Transverse colon (tissue), 4 donors: ENCODE results near the gene MMP23B. TPM values are rescaled to one million over a fixed set of nuclear protein-coding genes. Genes with fewer than 3 reads are reported as not detected.

Experiments used
- DNase-seq: peaks from one replicate; pipeline ENCODE4 v3.0.0-alpha.2; 2019
- H3K27ac ChIP-seq, 4 donors: fragments of 200-600 bp; sonication (generic); 2 replicates each; pipeline ENCODE4 v1.5.1; 2016 to 2018; ENCODE audit warnings: inconsistent platforms in 4 of 4
- H3K27me3 ChIP-seq: fragments of 200-600 bp; sonication (generic); 2 replicates; pipeline ENCODE4 v1.5.1; 2017; ENCODE audit warnings: inconsistent platforms
- H3K36me3 ChIP-seq, 4 donors: fragments of 200-600 bp; sonication (generic); 2 replicates each; pipeline ENCODE4 v1.5.1; 2017 to 2019; ENCODE audit warnings: inconsistent platforms in 4 of 4
- H3K4me1 ChIP-seq, 4 donors: fragments of 200-600 bp; sonication (generic); 2 replicates each; pipeline ENCODE4 v1.5.1; 2017 to 2020; ENCODE audit warnings: inconsistent platforms in 4 of 4
- H3K4me3 ChIP-seq, 4 donors: fragments of 200-600 bp; sonication (generic); 1 replicate in 1 of 4; 2 replicates in 3 of 4; pipeline versions ENCODE4 v1.5.1 to v1.6.1; 2017 to 2019; ENCODE audit warnings: inconsistent platforms in 4 of 4
- H3K9me3 ChIP-seq, 2 donors: fragments of 200-600 bp; sonication (generic); 2 replicates each; pipeline ENCODE4 v1.5.1; 2017 to 2019; ENCODE audit warnings: inconsistent platforms in 2 of 2
- CTCF ChIP-seq, 5 experiments: fragments of 200-600 bp in 3 of 5; fragments of 450-650 bp in 2 of 5; sonication (generic) in 3 of 5; IDR thresholded peaks; 1 replicate in 2 of 5; 2 replicates in 3 of 5; pipeline ENCODE4 v1.5.1; 2016 to 2017; ENCODE audit warnings: antibody characterized with exemption in 5 of 5, inconsistent platforms in 3 of 5, mild to moderate bottlenecking in 2 of 5, moderate library complexity in 1 of 5
- EP300 ChIP-seq: sonication (generic); formaldehyde crosslinking; IDR thresholded peaks from one replicate; pipeline ENCODE4 v1.6.1; 2017; ENCODE audit warnings: antibody characterized with exemption, low read depth
- POLR2A ChIP-seq: fragments of 450-650 bp; IDR thresholded peaks from one replicate; pipeline ENCODE4 v1.6.1; 2016; ENCODE audit warnings: antibody characterized with exemption, mild to moderate bottlenecking, moderate library complexity
- POLR2AphosphoS5 ChIP-seq, 3 donors: sonication (generic); formaldehyde crosslinking; IDR thresholded peaks; one replicate each; pipeline ENCODE4 v1.6.1; 2016; ENCODE audit warnings: antibody characterized with exemption in 3 of 3
- WGBS, 2 donors: methylation state at CpG; one replicate each; pipeline ENCODE4 v1.1.5; 2018; ENCODE audit warnings: low coverage in 1 of 2; 5-methylcytosine and 5-hydroxymethylcytosine counted together
- in situ Hi-C, 4 donors: fragments of 200-750 bp; cut with MboI; loops; one replicate each; pipeline versions ENCODE4 v1.15.0 to v1.15.1; 2017; ENCODE audit warnings: low sequenced_read_pairs in 3 of 4, low pct_ligation_motif_present in 1 of 4, low pct_unique_long_range_greater_than_20kb in 1 of 4
- intact Hi-C: fragments of 100-400 bp; cut with DNase I; formaldehyde crosslinking; loops from one replicate; pipeline ENCODE4 v1.15.1; 2023; ENCODE audit warnings: low total_unique reads
- total RNA-seq, 4 donors: library from RNA; depleted of rRNA; stranded (reverse); fragments of >200 nt; gene quantifications; one replicate each; pipeline ENCODE4 v1.1.0, GENCODE V29; 2016

MMP23B gene
- total RNA-seq, 4 donors from 2014 or later, result 4.9 to 58.9 (median 9.9) TPM

- peak overlapping the region; percentile 100 for H3K27ac ChIP-seq
- 0% methylated on average over 12 to 23 of the region's 23 CpGs for WGBS, 2 donors
- no peak for DNase-seq
Measured at GRCh38 chr1:1614954-1615255, 17.1 kb upstream of the MMP23B start.

GRCh38 chr1:1615256-1616044, 16.5 kb upstream of the MMP23B start, which contains the start of gene MIB2:
Gene MIB2 (plus strand): TSS chr1:1615500. CDS start chr1:1623453, 7,953 bp downstream.
- Histone ChIP-seq H3K27me3 (no peaks in the 10 kb centered on the region), H3K27ac (peak within 1 kb of the TSS; percentile 100), H3K4me1 (peaks cover 20 to 30% (median 28%) of the 10 kb centered on the region in 4 donors), H3K9me3 (no peaks in the 10 kb centered on the region), H3K4me3 (peak within 1 kb of the TSS; percentile 93 to 98 (median 94)), H3K36me3 (no peaks in the 10 kb centered on the region)
- 0% methylated on average over 53 of the region's 107 CpGs; no CpG with 5 or more reads in 1 of the 2 donors for WGBS, 2 donors
- in situ Hi-C loops, result no loop called here
- TF ChIP-seq POLR2A, result peak; percentile 88
- TF ChIP-seq POLR2AphosphoS5 (IDR thresholded peaks at IDR 0.05), result peak; percentile 45 to 85 (median 83)
- TF ChIP-seq CTCF (IDR thresholded peaks at IDR 0.05), result no peak
- no peak for TF ChIP-seq EP300
- intact Hi-C loops, result no loop called here
- peak; percentile 98 for DNase-seq

More at GRCh38 chr1:1614954-1615255, 17.1 kb upstream of the MMP23B start:
- Histone ChIP-seq H3K4me1 (peaks cover 20 to 30% (median 28%) of the 10 kb centered on the region in 4 donors), H3K9me3 (no peaks in the 10 kb centered on the region), H3K4me3 (peak overlapping the region; percentile 93 to 98 (median 94)), H3K27me3 (no peaks in the 10 kb centered on the region), H3K36me3 (no peaks in the 10 kb centered on the region)
- no peak for TF ChIP-seq POLR2A
- TF ChIP-seq POLR2AphosphoS5 (IDR thresholded peaks at IDR 0.05), result no peak
- no peak for TF ChIP-seq EP300
- no peak for TF ChIP-seq CTCF (IDR thresholded peaks at IDR 0.05)
- in situ Hi-C loops, result no loop called here
- intact Hi-C loops, result no loop called here

- intact Hi-C loops, result no loop called here
- in situ Hi-C loops, result no loop called here
- peak; percentile 69 for DNase-seq
- Histone ChIP-seq H3K36me3 (no peaks in the 10 kb centered on the region), H3K9me3 (no peaks in the 10 kb centered on the region), H3K27me3 (no peaks in the 10 kb centered on the region), H3K4me1 (peaks cover 20 to 30% (median 28%) of the 10 kb centered on the region in 4 donors), H3K4me3 (peak overlapping the region; percentile 49 to 98 (median 94)), H3K27ac (peak overlapping the region; percentile 100)
- 0 to 5% methylated on average over 5 to 68 of the region's 80 CpGs for WGBS, 2 donors
- no peak for TF ChIP-seq EP300
- no peak for TF ChIP-seq POLR2AphosphoS5 (IDR thresholded peaks at IDR 0.05)
- no peak for TF ChIP-seq POLR2A
- TF ChIP-seq CTCF (IDR thresholded peaks at IDR 0.05), result no peak
Measured at GRCh38 chr1:1616045-1616790, 15.8 kb upstream of the MMP23B start.

- Histone ChIP-seq H3K27me3 (no peaks in the 10 kb centered on the region), H3K9me3 (no peaks in the 10 kb centered on the region), H3K36me3 (no peaks in the 10 kb centered on the region), H3K27ac (peak overlapping the region in 1 of 4 donors; percentile 100), H3K4me3 (peak overlapping the region; percentile 49 to 98 (median 94)), H3K4me1 (peaks cover 20 to 30% (median 28%) of the 10 kb centered on the region in 4 donors)
- in situ Hi-C loops (no loop called here), intact Hi-C loops (no loop called here)
- TF ChIP-seq POLR2A (peak; percentile 6), EP300 (no peak)
- peak; percentile 7 for DNase-seq
- WGBS, 2 donors, result 73% methylated on average over 17 of the region's 19 CpGs; no CpG with 5 or more reads in 1 of the 2 donors
Measured at GRCh38 chr1:1616838-1617237, 15.1 kb upstream of the MMP23B start.
